ENCODE measurements around the gene TTC28.

GRCh38 chr22:28243539-28243938 lies 436.1 kb downstream of the TTC28 start:
- TF ChIP-seq MAX (IDR thresholded peaks at IDR 0.05; ENCODE audit: insufficient read depth, insufficient read length): no peak
- TF ChIP-seq CTCF (IDR thresholded peaks at IDR 0.05; ENCODE audit: extremely low read depth in 1 of 2, insufficient read depth in 1 of 2, low read depth in 1 of 2, low read length in 2 of 2): no peak
- no peak for TF ChIP-seq EZH2 (IDR thresholded peaks at IDR 0.05; ENCODE audit: borderline replicate concordance, low read depth, low read length, severe bottlenecking)

All from endothelial cell of umbilical vein (primary cell).